ENCODE results near the gene CBY1.
"Not testable (repeated sequence)": the region's sequence is repeated elsewhere in the genome, so short reads cannot be mapped to it uniquely, and the experiment has no call there.

CBY1 gene

DNA sequence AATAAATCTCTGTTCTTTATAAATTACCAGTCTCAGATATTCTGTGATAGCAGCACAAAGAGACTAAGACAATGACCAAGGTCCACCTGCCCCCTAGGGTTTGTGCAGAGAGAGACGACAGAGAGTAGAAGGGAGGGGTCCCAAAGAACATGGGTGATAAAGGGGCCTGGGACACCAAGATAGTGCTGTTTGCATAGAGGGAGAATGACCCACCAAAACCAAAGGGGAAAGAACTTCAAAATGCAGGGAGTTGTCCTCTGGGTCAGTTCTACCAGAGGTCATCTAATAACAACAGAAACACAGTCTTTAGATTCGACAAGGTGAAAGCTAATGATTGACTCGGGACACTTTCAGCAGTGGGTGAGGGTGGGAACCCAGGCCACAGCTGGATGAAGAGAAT, 23.9 kb upstream of the CBY1 start:
- no peaks in the 10 kb centered on the region for H3K9me3 Mint-ChIP-seq
- H3K4me3 Mint-ChIP-seq, result no peak overlapping the region
- ATAC-seq (no peak), DNase-seq (ENCODE audit: low spot score in 2 of 2) (no peak)
- no peaks in the 10 kb centered on the region for H3K36me3 Mint-ChIP-seq
- peaks cover 11% of the 10 kb centered on the region for H3K4me1 Mint-ChIP-seq
- H3K27ac Mint-ChIP-seq, result no peak overlapping the region

DNA sequence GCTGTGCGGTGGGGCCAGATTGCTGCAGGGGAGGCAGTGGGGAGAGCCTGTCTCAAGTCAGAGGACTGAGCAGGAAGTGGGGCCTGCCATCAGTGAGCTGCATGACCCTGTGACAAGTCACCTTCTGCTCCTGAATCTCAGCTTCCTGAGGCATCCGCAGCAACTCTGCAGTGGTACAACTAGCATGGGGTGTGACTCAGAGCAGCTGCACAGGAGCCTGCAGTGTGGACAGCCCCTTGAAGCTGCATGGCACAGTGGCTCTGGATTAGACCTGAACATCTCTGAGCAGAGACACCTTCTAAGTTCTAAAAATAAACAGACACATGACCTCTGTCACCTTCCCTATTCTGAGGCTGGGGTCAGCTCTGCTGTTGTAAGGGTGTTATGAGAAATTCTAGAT, 18.2 kb upstream of the CBY1 start:
- H3K36me3 Mint-ChIP-seq, result no peaks in the 10 kb centered on the region
- no peaks in the 10 kb centered on the region for H3K9me3 Mint-ChIP-seq
- no peak for ATAC-seq
- no peak overlapping the region for H3K27ac Mint-ChIP-seq
- H3K4me3 Mint-ChIP-seq, result no peak overlapping the region
- no peaks in the 10 kb centered on the region for H3K4me1 Mint-ChIP-seq
- no peak for DNase-seq (ENCODE audit: low spot score in 2 of 2)

DNA sequence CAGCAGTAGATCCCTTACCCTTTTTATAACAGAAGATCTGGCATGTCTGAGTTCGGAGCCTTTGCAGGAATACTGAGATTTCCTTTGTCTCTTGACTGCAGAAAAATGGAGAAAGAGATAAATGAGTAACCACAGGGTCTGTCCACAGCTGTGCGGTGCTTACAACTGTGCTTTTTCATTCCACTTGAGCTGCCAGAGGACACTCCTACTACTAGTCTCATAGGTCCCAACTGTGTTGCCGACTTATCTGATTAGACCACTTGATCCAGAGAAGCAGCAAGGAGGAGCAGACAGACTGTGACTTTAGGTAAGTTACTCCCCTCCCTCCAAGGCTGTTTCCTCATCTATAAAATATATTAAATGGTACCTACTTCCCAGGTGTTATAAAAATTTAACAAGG, 17.7 kb upstream of the CBY1 start:
- Mint-ChIP-seq H3K36me3 (no peaks in the 10 kb centered on the region), H3K4me1 (no peaks in the 10 kb centered on the region), H3K4me3 (no peak overlapping the region), H3K27ac (no peak overlapping the region), H3K9me3 (no peaks in the 10 kb centered on the region)
- ATAC-seq (no peak), DNase-seq (ENCODE audit: low spot score in 2 of 2) (no peak)

DNA sequence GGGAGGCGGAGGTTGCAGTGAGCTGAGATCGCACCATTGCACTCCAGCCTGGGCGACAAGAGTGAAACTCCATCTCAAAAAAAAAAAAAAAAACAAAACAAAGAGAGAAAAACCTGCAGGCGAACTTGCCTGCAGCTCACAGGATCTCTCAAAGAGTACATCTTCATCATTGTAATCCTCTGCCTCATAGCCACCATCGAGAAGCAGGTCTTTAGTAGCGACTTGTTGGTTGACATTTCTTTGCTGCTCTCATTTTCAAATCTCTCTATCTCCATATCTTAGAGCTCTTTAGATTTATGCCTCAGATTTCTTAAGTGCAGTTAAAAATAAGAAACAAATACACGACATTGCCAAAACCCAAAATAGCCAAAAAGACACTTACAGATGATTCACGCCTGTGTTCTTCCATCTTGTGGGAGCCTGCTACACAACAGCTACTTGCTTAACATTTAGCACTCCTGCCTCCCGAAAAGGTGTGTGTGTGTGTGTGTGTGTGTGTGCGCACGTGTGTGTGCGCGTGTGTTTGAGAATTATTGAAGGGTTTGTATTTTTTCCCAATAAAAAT, 14.9 kb upstream of the CBY1 start:
- Mint-ChIP-seq H3K4me1 (no peaks in the 10 kb centered on the region), H3K27ac (no peak overlapping the region), H3K36me3 (no peaks in the 10 kb centered on the region), H3K9me3 (no peaks in the 10 kb centered on the region), H3K4me3 (no peak overlapping the region)
- no peak for ATAC-seq
- no peak for DNase-seq (ENCODE audit: low spot score in 2 of 2)

DNA sequence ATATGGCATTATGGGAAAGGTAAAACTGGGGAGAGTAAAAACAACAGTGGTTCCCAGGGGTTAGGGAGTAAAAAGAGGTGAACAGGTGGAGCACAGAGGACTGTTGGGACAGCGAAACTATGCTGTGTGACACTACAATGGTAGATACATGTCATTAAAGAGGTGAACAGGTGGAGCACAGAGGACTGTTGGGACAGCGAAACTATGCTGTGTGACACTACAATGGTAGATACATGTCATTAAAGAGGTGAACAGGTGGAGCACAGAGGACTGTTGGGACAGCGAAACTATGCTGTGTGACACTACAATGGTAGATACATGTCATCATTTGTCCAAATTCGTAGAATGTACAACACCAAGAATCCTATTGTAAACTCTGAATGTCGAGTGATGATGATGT, 12.2 kb upstream of the CBY1 start:
- ATAC-seq, result peak; percentile 83
- H3K36me3 Mint-ChIP-seq; H3K27ac Mint-ChIP-seq; H3K4me1 Mint-ChIP-seq; DNase-seq (ENCODE audit: low spot score in 2 of 2); H3K4me3 Mint-ChIP-seq; H3K9me3 Mint-ChIP-seq: not testable (repeated sequence)

DNA sequence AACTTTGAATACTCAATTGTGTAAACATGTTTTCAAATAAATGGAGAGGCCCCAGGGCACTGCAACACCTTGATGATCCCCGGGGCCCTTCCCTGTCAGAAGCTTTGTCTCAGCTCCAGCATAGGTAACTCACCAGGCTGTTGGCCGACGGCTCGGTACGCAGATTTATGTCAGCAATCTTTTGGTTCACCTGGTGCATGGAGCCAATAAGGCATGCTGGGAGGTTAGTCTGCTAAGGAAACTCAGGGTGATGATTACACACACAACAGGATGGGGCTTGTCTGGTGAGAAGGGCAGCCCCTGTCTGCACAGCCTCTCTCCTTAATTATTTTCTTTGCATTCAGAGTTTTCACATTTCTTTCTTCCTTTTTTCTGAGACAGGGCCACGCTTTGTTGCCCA, 11.0 kb upstream of the CBY1 start:
- Mint-ChIP-seq H3K4me3 (no peak overlapping the region), H3K9me3 (no peaks in the 10 kb centered on the region), H3K36me3 (no peaks in the 10 kb centered on the region), H3K27ac (no peak overlapping the region), H3K4me1 (no peaks in the 10 kb centered on the region)
- DNase-seq (ENCODE audit: low spot score in 2 of 2) (no peak), ATAC-seq (no peak)

DNA sequence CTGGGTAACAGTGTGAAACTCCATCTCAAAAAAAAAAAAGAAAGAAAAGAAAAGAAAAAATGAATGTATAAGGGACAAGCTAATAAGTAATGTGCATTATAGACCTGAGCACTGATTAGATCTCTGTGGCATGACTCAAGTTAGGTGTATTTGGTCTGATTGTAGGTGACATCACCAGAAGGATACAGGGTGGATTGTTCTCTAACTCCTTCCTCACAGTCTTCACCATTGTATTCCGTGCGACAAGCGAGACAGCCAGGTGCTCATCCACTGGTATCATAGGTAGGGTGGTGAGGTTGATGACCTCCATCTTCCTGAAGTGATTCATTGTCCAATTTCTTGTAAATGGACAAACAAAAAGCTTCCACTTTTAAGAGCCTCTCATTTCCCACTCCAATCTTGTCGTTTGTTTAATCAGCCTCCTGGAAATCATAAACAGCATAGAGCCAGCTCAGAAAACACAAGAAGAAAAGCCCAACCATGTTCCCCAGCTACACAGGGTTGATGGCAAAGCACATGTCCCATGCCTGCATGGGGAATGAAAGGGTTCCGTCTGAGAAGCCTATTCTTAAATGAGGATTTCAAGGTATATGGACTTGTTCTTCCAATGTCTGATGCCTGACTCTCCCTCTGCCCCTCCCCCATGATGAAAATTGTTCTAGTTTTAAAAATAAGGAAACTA, 6.5 kb upstream of the CBY1 start:
- Mint-ChIP-seq H3K27ac (no peak overlapping the region), H3K36me3 (no peaks in the 10 kb centered on the region)

DNA sequence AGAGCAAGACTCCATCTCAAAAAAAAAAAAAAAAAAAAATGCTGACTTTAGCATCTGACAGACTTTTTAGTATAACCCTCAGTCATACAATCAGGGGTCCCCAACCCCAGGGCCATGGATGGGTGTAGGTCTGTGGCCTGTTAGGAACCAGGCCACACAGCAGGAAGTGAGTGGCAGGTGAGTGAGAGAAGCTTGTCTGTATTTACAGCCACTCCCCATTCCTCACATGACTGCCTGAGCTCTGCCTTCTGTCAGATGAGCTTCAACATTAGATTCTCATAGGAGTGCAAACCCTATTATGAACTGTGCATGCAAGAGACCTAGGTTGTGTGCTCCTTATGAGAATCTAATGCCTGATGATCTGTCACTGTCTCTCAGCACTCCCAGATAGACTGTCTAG, 3.6 kb upstream of the CBY1 start:
- Mint-ChIP-seq H3K36me3 (no peaks in the 10 kb centered on the region), H3K4me3 (no peak overlapping the region)

More for the DNA sequence above, 6.5 kb upstream of the CBY1 start:
- ATAC-seq (no peak), DNase-seq (ENCODE audit: low spot score in 2 of 2) (no peak)
- Mint-ChIP-seq H3K4me1 (no peaks in the 10 kb centered on the region), H3K4me3 (no peak overlapping the region), H3K9me3 (no peaks in the 10 kb centered on the region)

DNA sequence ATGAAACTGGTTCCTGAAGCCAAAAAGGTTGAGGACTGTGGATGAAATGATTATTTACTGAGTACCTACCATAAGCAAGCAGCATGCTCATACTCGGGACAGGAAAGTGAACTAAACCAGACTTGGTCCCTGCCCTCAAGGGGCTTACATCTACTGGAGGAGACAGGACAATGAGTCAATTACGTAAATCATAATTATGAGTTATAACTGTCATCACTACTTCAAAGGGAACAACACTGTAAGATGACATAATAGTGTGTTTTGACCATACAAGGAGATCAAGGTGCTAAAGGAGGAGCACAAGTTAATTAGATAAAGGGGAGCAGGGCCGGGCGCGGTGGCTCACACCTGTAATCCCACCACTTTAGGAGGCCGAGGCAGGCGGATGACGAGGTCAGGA, 2.7 kb upstream of the CBY1 start:
- H3K36me3 Mint-ChIP-seq, result no peaks in the 10 kb centered on the region
- H3K27ac Mint-ChIP-seq, result no peak overlapping the region
- ATAC-seq (no peak), DNase-seq (ENCODE audit: low spot score in 2 of 2) (no peak)
- no peak overlapping the region for H3K4me3 Mint-ChIP-seq
- no peaks in the 10 kb centered on the region for H3K9me3 Mint-ChIP-seq
- H3K4me1 Mint-ChIP-seq, result peaks cover 7% of the 10 kb centered on the region

More for the DNA sequence above, 3.6 kb upstream of the CBY1 start:
- Mint-ChIP-seq H3K9me3 (no peaks in the 10 kb centered on the region), H3K27ac (no peak overlapping the region), H3K4me1 (peaks cover 7% of the 10 kb centered on the region)
- DNase-seq (ENCODE audit: low spot score in 2 of 2) (no peak), ATAC-seq (no peak)

DNA sequence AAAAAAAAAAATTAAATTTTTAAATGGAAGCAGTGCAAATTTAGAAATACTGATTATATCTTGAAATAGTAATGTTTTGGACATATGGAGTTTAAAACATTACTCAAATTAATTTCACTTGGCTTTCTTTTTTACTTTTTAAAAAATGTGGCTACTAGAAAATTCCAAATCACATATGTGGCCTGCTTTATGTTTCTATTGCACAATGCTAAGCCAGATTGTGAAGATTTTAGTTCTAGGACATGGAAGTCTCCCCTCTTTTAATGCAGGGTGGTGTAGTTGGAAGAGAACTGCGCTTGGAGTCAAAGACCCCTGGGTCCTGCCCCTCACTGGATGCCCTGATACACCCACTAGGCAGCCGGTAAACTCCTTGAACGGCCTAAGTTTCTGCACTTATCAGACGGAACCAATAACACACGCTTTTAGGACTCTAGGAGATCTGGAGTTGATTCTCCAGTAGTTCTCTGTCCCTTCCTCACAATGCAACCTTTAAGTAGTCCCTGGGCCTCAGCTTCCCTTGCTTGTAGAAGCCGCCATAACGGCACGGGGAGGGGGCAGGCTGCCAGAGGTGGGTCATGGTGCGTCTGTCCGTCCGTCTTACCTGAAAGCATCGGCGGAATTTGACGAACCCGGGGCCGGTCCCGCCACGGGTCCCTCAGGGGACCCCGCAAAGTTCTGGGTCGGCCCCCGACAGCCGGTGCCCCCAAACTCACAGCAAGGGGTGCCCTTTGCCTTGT, 751 bp upstream of the CBY1 start:
- H3K4me1 Mint-ChIP-seq, result peaks cover 7% of the 10 kb centered on the region
- peak overlapping the region; percentile 87 for H3K4me3 Mint-ChIP-seq
- ATAC-seq (no peak), DNase-seq (ENCODE audit: low spot score in 2 of 2) (no peak)
- H3K27ac Mint-ChIP-seq, result peak overlapping the region; percentile 99
- H3K9me3 Mint-ChIP-seq, result no peaks in the 10 kb centered on the region
- H3K36me3 Mint-ChIP-seq, result no peaks in the 10 kb centered on the region

DNA sequence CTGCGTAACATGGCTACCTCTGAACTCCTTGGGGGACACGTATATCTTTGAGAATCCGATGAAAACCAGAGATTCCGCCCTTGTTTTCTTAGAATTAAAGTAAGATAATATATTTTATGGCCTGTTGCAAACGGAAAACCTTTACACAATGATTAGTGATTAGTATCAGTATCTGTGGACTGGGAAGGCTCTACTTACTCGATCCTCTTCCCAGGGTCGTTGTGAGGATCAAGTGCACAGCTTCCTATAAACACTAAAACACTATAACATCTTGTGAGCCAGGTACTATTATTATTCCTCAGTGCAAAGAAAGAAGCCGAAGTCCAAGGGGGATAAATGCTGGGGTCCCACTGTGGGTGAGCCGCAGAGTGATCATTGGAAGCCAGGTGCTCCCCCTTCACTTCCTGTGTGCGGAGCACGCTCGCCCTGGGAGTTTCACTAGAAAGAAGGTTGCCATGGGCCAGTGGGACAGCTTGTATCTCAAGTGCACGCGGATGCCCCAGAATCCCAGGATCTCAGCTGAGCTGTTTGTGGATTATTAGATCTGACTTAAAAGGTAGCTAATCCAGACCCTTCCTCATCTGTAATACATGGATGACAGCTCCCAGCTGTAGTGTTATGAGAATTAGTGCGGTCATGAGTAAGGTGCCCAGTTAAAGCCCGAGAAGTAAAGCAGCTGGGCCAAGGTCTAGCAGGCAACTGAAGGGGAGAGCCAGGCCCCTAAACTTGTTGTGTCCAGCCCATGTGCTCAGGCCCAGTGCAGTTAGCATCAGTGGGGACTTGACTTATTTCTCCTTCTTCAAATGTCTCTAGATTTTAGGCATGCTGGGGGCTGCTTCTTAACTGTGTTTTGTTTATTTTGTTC, 839 bp downstream of the CBY1 start:
- no peaks in the 10 kb centered on the region for H3K36me3 Mint-ChIP-seq
- DNase-seq (ENCODE audit: low spot score in 2 of 2), result peak; percentile 10 to 73
- peak overlapping the region; percentile 87 for H3K4me3 Mint-ChIP-seq
- H3K9me3 Mint-ChIP-seq, result no peaks in the 10 kb centered on the region
- peak; percentile 36 for ATAC-seq
- H3K4me1 Mint-ChIP-seq, result peaks cover 7% of the 10 kb centered on the region
- H3K27ac Mint-ChIP-seq, result peak overlapping the region; percentile 99

DNA sequence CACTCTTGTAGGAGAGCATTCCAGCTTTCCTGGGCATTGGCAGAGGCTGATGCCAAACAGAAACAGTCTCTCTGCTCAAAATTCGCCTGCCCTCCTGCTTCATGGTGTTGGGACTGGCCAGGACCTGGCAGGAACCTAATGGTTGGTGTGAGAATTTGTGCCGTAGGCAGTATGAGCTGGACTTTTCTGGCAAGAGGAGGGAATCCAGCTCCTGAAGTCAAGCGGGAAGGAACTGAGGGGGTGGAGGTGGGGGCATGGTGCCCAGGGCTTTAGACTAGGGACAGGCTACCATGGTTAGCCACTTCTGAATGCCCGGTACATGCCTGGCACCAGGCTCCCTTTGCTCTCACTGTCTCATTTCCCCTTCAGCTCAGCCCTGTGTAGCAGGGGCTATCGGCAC, 18.4 kb downstream of the CBY1 start:
- no peaks in the 10 kb centered on the region for H3K4me1 Mint-ChIP-seq
- H3K36me3 Mint-ChIP-seq, result peaks cover 23% of the 10 kb centered on the region
- no peak for ATAC-seq
- DNase-seq (ENCODE audit: low spot score in 2 of 2), result no peak
- H3K27ac Mint-ChIP-seq, result peak overlapping the region; percentile 24
- no peak overlapping the region for H3K4me3 Mint-ChIP-seq
- H3K9me3 Mint-ChIP-seq, result no peaks in the 10 kb centered on the region

DNA sequence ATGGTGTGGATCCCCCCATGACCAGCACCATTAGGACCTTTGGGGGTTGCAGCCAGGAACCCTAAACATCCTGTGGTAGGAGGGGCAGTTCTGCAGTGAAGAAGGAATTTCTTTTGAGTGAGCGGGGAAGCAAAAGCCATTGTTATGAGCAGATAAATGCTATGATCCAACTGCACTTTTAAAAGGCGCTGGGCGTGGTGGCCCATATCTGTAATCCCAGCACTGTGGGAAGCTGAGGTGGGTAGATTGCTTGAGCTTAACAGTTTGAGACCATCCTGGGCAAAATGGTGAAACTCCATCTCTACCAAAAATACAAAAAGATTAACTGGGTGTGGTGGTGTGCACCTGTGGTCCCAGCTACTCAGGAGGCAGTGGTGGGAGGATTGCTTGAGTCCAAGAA, 19.4 kb downstream of the CBY1 start:
- ATAC-seq, result no peak
- Mint-ChIP-seq H3K9me3 (no peaks in the 10 kb centered on the region), H3K36me3 (peaks cover 20% of the 10 kb centered on the region), H3K27ac (peak overlapping the region; percentile 24), H3K4me1 (no peaks in the 10 kb centered on the region), H3K4me3 (no peak overlapping the region)
- no peak for DNase-seq (ENCODE audit: low spot score in 2 of 2)

DNA sequence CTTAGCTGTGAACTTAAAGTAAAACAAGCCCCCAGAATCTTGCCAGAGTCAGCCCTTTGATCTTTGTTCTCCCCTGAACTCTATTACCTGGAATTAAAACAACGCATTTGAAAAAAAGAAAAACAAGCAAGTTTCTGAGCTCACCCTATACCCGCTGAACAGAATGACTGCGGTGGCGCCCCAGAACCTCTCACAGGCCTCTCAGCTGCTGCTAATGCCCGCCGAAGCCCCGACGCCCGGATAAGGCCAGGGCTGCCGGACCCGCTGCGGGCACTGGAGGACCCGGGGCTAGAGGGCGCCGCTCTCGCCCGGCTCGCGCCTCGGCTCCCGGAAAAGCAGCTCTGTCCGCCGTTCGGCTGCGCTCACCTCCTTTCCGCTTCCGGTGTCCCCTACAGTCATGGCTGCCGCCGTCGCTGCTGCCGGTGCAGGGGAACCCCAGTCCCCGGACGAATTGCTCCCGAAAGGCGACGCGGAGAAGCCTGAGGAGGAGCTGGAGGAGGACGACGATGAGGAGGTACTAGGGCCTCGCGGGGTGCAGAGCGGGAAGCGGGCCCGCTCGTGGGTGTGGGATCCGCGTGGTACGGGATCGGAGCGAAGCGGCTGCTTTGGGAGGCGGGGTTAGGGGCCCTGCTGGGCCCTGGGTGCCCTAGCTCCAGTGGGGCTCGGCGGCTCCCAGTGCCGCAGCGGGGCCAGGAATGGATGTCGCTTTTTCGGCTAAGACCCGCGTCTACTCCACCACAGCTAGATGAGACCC, 25.3 kb downstream of the CBY1 start, which contains the start of gene TOMM22:
Gene TOMM22 (plus strand): TSS at position 376 of the 754 bp plus-strand sequence. CDS start 22 bp downstream, at position 398.
- Mint-ChIP-seq H3K9me3 (no peaks in the 10 kb centered on the region), H3K36me3 (peaks cover 48% of the 10 kb centered on the region), H3K4me3 (peak within 1 kb of the TSS; percentile 99), H3K27ac (peak within 1 kb of the TSS; percentile 98), H3K4me1 (peaks cover 23% of the 10 kb centered on the region)
- peak; percentile 98 for ATAC-seq
- DNase-seq (ENCODE audit: low spot score in 2 of 2), result peak; percentile 76 to 94

DNA sequence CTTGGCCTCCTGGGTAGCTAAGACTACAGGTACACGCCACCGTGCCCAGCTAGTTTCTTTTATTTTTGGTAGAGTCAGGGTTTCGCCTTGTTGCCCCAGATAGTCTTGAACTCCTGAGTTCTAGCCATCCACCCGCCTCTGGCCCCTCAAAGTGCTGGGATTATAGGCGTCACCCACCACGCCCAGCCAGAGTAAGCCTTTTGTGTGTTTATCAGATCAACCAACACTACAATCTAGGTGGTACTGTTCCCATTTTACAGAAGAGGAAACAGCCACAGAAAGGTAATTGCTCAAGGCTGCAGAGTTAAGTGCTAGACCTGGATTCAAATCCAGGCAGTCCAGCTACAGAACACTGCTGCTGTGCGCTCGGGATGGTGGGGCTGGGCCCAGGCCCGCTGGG, 28.5 kb downstream of the CBY1 start:
- no peak for DNase-seq (ENCODE audit: low spot score in 2 of 2)
- no peak overlapping the region for H3K27ac Mint-ChIP-seq

More for the DNA sequence above, 28.5 kb downstream of the CBY1 start:
- no peak for ATAC-seq
- Mint-ChIP-seq H3K4me1 (peaks cover 23% of the 10 kb centered on the region), H3K4me3 (no peak overlapping the region), H3K9me3 (no peaks in the 10 kb centered on the region), H3K36me3 (peaks cover 79% of the 10 kb centered on the region)
